NCI-H2029 treated with DMSO at 0.1 percent for 48 hours (cell line): Measurements from ENCODE around the gene TRAPPC8.
"Not testable (repeated sequence)": the region's sequence is repeated elsewhere in the genome, so short reads cannot be mapped to it uniquely, and the experiment has no call there.

ENCODE experiments used
- DNase-seq: peaks from one replicate; lab custom pipeline; 2025; lab: John Stamatoyannopoulos, UW

TRAPPC8 gene

GRCh38 chr18:31942291-31942998 lies 483 bp downstream of the TRAPPC8 start:
- DNase-seq, result no peak

GRCh38 chr18:31941010-31941809 lies 1.7 kb downstream of the TRAPPC8 start:
- no peak for DNase-seq

- DNase-seq, result not testable (repeated sequence)
Observed at GRCh38 chr18:31934773-31935172, 8.2 kb downstream of the TRAPPC8 start.

GRCh38 chr18:31931886-31932240 lies 11.1 kb downstream of the TRAPPC8 start:
- no peak for DNase-seq

- DNase-seq, result no peak
Observed at GRCh38 chr18:31931163-31931885, 11.6 kb downstream of the TRAPPC8 start.

DNA sequence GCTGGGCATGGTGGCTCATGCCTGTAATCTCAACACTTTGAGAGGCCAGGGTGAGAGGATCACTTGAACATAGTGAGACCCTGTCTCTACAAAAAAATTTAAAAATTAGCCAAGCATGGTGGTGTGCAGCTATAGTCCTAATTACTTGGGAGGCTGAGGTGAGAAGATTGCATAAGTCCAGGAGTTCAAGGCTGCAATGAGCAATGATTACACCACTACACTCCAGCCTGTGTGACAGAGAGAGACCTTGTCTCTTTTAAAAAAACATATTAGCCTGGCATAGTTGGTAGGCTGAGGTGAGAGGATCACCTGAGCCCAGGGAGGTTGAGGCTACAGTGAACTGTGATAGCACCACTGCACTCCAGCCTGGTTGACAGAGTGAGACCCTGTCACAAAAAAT lies 13.7 kb downstream of the TRAPPC8 start:
- DNase-seq, result no peak

- DNase-seq, result not testable (repeated sequence)
Observed at GRCh38 chr18:31926988-31927387, 15.9 kb downstream of the TRAPPC8 start.

- no peak for DNase-seq
Observed at GRCh38 chr18:31920277-31920676, 22.7 kb downstream of the TRAPPC8 start.

DNA sequence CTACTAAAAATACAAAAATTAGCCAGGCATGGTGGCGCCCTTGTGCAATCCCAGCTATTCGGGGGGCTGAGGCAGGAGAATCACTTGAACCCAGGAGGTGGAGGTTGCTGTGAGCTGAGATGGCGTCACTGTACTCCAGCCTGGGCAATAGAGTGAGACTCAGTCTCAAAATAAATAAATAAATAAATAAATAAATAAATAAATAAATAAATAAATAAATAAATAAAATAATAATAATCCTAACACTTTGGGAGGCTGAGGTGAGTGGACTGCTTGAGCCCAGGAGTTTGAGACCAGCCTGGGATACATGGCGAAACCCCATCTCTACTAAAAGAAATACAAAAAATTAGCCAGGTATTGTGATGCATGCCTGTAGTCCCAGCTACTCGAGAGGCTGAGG lies 23.6 kb downstream of the TRAPPC8 start:
- not testable (repeated sequence) for DNase-seq

GRCh38 chr18:31918733-31919132 lies 24.2 kb downstream of the TRAPPC8 start:
- DNase-seq, result no peak

- DNase-seq, result no peak
Observed at GRCh38 chr18:31901063-31901462, 41.9 kb downstream of the TRAPPC8 start.

- DNase-seq, result not testable (repeated sequence)
Observed at GRCh38 chr18:31899771-31900170, 43.2 kb downstream of the TRAPPC8 start.

DNA sequence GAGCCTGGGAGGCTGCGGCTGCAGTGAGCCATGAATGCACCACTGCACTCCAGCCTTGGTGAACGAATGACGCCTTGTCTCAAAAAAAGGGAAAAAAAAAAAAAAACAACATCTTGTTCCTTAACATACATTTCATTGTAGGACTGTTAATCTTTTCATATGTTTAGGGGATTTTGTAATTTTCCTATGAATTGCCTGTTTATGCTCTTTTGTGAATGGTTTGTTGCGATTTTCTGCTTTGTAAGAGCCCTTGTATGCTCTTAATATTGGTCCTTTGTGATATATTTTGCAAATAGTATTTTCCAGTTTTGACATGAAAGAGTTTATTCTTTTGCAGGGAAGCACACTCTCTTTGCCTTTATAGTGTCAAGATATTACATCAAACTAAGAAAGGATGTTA lies 50.0 kb downstream of the TRAPPC8 start:
- DNase-seq, result no peak

GRCh38 chr18:31891566-31891965 lies 51.4 kb downstream of the TRAPPC8 start:
- DNase-seq, result no peak

GRCh38 chr18:31884020-31884419 lies 58.9 kb downstream of the TRAPPC8 start:
- DNase-seq, result no peak

DNA sequence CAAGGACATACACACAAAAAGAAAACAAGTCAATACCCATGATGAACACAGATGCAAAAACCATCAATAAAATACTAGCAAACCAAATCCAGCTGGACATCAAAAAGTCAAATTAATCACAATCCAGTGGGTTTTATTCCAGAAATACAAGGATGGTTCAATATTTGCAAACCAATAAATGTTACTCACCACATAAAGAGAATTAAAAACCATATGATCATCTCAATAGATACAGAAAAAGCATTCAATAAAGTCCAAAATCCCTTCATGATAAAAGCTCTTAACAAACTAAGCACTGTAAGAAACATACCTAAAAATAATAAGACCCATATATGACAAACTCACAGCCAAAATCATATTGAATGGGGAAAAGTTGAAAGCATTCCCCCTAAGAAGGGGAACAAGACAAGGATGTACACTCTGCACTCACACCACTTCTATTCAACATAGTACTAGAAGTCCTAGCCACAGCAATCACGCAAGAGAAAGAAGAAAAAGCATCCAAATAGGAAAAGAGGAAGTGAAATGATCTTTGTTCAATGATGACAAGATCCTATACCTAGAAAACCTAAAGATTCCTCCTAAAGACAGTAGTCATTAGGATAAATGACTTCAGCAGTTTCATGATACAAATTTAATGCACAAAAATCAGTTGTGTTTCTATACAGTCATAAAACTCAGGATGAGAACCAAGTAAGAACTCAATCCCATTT lies 62.6 kb downstream of the TRAPPC8 start:
- no peak for DNase-seq

DNA sequence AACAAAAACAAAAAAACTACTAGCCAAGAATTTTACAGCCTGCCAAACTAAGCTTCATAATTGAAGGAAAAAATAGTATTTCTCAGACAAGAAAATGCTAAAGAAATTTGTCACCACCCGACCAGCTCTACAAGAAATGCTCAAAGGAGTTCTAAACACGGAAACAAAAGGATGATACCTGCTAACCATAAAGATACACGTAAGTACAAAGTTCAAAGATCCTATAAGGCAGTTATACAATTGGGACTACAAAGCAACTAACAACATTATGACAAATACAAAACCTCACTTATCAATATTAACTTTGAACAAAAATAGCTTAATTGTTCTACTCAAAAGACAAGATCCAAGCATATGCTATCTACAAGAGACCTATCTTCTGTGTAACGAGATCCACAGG lies 64.6 kb downstream of the TRAPPC8 start:
- DNase-seq, result no peak

- DNase-seq, result no peak
Observed at GRCh38 chr18:31877900-31878299, 65.0 kb downstream of the TRAPPC8 start.

DNA sequence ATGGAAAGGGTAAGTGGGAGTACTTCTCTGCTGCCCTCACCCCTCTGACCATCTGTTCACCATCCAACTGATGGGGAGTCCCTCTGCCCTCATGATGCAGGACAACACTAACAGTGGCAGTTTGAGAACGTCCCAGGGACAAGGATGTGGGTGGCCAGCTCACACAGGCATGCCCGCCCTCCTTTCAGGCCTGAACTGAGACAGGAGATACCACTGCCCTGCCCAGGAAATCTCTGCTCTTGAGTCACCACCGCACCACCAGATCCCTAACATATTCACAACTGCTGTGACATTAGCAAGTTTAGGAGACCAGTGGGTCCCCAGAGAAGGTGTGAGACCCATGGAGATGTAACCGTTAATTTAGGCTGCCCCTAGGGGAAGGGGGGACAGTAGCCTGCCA lies 66.2 kb downstream of the TRAPPC8 start:
- DNase-seq, result no peak

GRCh38 chr18:31875301-31875700 lies 67.6 kb downstream of the TRAPPC8 start:
- no peak for DNase-seq

- DNase-seq, result no peak
Observed at GRCh38 chr18:31863103-31863502, 79.8 kb downstream of the TRAPPC8 start.

DNA sequence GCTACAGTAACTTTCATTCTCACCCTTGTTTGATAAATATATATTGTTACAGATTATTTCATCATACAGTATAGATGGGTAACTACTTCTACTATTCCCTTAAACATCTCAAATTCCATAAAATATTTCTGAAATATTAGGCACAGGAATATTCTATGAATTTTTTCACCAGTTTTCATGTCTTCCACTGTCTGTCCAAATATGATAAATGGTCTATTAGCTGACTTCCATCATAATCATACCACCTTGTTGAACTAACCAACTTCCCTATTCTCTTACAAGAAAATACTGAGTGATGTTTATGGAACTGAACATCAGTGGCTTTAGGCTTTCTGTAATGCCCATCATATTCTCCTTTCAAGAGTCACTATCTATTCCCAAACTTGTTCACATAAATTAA lies 82.4 kb downstream of the TRAPPC8 start:
- no peak for DNase-seq
